Omental fat pad (tissue), 4 donors: ENCODE data around the gene TCEA2. TPM values are rescaled to one million over a fixed set of nuclear protein-coding genes. Genes with fewer than 3 reads are reported as not detected.
A peak's percentile ranks its signal among the peaks of the same experiment; 100 is the strongest.

ENCODE experiments used
- ATAC-seq: fragments of 150-250 bp; one replicate; pipeline ENCODE4 v1.9.1; 2016; ENCODE audit warnings: mild to moderate bottlenecking, moderate library complexity; ENCODE audit not compliant: low FRiP score
- DNase-seq: peaks from one replicate; pipeline ENCODE4 v3.0.0-alpha.2; 2019; ENCODE audit warnings: low spot score
- CTCF ChIP-seq, 3 donors: fragments of 450-650 bp; IDR thresholded peaks; one replicate each; pipeline ENCODE4 v1.5.1; 2016 to 2017; ENCODE audit warnings: antibody characterized with exemption in 3 of 3, mild to moderate bottlenecking in 3 of 3, moderate library complexity in 2 of 3
- total RNA-seq, 4 donors: library from RNA; depleted of rRNA; stranded (reverse); fragments of >200 nt; gene quantifications; one replicate each; pipeline ENCODE4 v1.1.0, GENCODE V29; 2016

The TCEA2 gene
- total RNA-seq, 4 donors from 2014 or later: 20.5 to 34.8 (median 23.4) TPM

GRCh38 chr20:64040231-64041039 is 22.6 kb upstream of the TCEA2 start:
- TF ChIP-seq CTCF (IDR thresholded peaks at IDR 0.05): no peak
- ATAC-seq (no peak), DNase-seq (no peak)

- DNase-seq: no peak
- no peak for ATAC-seq
- no peak for TF ChIP-seq CTCF (IDR thresholded peaks at IDR 0.05)
Observed at GRCh38 chr20:64041040-64041780, 21.8 kb upstream of the TCEA2 start.

GRCh38 chr20:64041781-64042053 is 21.3 kb upstream of the TCEA2 start:
- ATAC-seq: no peak
- TF ChIP-seq CTCF (IDR thresholded peaks at IDR 0.05): no peak
- no peak for DNase-seq

- TF ChIP-seq CTCF (IDR thresholded peaks at IDR 0.05): no peak
- no peak for DNase-seq
- no peak for ATAC-seq
Observed at GRCh38 chr20:64042054-64042781, 20.8 kb upstream of the TCEA2 start.

- no peak for TF ChIP-seq CTCF (IDR thresholded peaks at IDR 0.05)
- no peak for DNase-seq
- no peak for ATAC-seq
Observed at GRCh38 chr20:64043768-64044167, 19.2 kb upstream of the TCEA2 start.

- no peak for TF ChIP-seq CTCF (IDR thresholded peaks at IDR 0.05)
- ATAC-seq (peak; percentile 20), DNase-seq (no peak)
Observed at GRCh38 chr20:64044484-64045247, 18.3 kb upstream of the TCEA2 start.
